Type B pancreatic cell (in vitro differentiated cells): ENCODE measurements around the gene MED25. TPM values are rescaled to one million over a fixed set of nuclear protein-coding genes. Genes with fewer than 3 reads are reported as not detected.

Source experiments
- DNase-seq: peaks from one replicate; pipeline ENCODE4 v3.0.0; 2021; ENCODE audit warnings: mixed read lengths; ENCODE audit not compliant: unreplicated experiment; ENCODE audit errors: extremely low spot score
- H3K27ac Mint-ChIP-seq: 2 replicates; pipeline ENCODE4 v1.8.0; 2021; ENCODE audit warnings: mild to moderate bottlenecking, mixed read lengths
- H3K27me3 Mint-ChIP-seq: 2 replicates; pipeline ENCODE4 v1.8.0; 2021; ENCODE audit warnings: mixed read lengths
- H3K36me3 Mint-ChIP-seq: 2 replicates; pipeline ENCODE4 v1.8.0; 2021; ENCODE audit warnings: mixed read lengths
- H3K4me1 Mint-ChIP-seq: one replicate; pipeline ENCODE4 v1.8.0; 2021; ENCODE audit warnings: mixed read lengths; ENCODE audit not compliant: unreplicated experiment
- H3K4me3 Mint-ChIP-seq: 2 replicates; pipeline ENCODE4 v1.8.0; 2021; ENCODE audit warnings: mild to moderate bottlenecking, mixed read lengths
- H3K9me3 Mint-ChIP-seq: 2 replicates; pipeline ENCODE4 v1.8.0; 2021; ENCODE audit warnings: mixed read lengths
- CTCF ChIP-seq: fragments of 200-600 bp; sonication (generic); conservative IDR thresholded peaks from 2 replicates; pipeline ENCODE4 v1.5.0; 2021; ENCODE audit warnings: antibody characterized with exemption, mild to moderate bottlenecking
- total RNA-seq: library from RNA; stranded (reverse); gene quantifications from 2 replicates; pipeline ENCODE4 v1.2.1, GENCODE V29; 2021; ENCODE audit warnings: low replicate concordance

Gene MED25
- total RNA-seq, 1 donor from 2014 or later, result 88.9 TPM

DNA sequence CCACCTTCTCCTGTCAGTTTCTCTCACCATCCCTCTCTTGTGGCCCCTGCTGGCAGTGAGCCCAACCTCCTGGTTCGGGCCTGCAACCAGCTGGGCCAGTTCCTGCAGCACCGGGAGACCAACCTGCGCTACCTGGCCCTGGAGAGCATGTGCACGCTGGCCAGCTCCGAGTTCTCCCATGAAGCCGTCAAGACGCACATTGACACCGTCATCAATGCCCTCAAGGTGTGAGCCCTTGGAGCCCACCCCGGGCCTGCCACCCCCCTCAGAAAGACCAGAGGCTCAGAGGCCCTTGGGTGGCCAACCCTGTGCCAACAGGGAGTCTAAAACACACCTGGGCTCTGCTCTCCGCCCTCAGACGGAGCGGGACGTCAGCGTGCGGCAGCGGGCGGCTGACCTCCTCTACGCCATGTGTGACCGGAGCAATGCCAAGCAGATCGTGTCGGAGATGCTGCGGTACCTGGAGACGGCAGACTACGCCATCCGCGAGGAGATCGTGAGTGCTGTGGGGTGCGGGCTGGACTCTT is 18.8 kb upstream of the MED25 start:
- H3K4me3 Mint-ChIP-seq, result no peak overlapping the region
- H3K27ac Mint-ChIP-seq, result no peak overlapping the region
- H3K36me3 Mint-ChIP-seq, result peaks cover 5% of the 10 kb centered on the region
- no peak for DNase-seq
- H3K9me3 Mint-ChIP-seq, result no peaks in the 10 kb centered on the region
- no peaks in the 10 kb centered on the region for H3K27me3 Mint-ChIP-seq
- TF ChIP-seq CTCF, result no peak
- peaks cover 4% of the 10 kb centered on the region for H3K4me1 Mint-ChIP-seq

- Mint-ChIP-seq H3K36me3 (peaks cover 5% of the 10 kb centered on the region), H3K4me3 (no peak overlapping the region), H3K9me3 (no peaks in the 10 kb centered on the region), H3K4me1 (peaks cover 4% of the 10 kb centered on the region), H3K27me3 (no peaks in the 10 kb centered on the region), H3K27ac (no peak overlapping the region)
- peak; percentile 27 for TF ChIP-seq CTCF
- DNase-seq, result no peak
Observed at GRCh38 chr19:49799798-49800376, 18.2 kb upstream of the MED25 start.

DNA sequence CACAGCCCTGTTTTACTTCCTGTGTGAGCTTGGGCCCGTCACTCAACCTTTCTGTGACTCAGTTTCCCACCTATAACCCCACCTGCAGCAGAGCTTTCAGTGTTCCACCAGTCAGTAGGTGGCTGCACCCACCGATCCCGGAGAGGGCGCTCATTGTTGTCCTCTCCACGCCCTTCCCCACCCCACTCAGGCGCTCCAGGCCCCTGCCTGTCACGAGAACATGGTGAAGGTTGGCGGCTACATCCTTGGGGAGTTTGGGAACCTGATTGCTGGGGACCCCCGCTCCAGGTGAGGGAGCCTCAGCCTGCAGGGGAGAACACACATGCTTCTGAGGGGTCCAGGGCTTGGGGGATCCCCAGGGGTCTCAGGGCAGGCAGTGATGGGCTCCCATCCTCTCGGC is 17.3 kb upstream of the MED25 start:
- no peak for DNase-seq
- Mint-ChIP-seq H3K27ac (no peak overlapping the region), H3K27me3 (no peaks in the 10 kb centered on the region), H3K4me1 (peaks cover 4% of the 10 kb centered on the region), H3K36me3 (peaks cover 5% of the 10 kb centered on the region), H3K4me3 (no peak overlapping the region), H3K9me3 (no peaks in the 10 kb centered on the region)
- no peak for TF ChIP-seq CTCF

- no peak for TF ChIP-seq CTCF
- Mint-ChIP-seq H3K4me1 (peaks cover 8% of the 10 kb centered on the region), H3K4me3 (no peak overlapping the region), H3K9me3 (no peaks in the 10 kb centered on the region), H3K36me3 (peaks cover 9% of the 10 kb centered on the region), H3K27ac (no peak overlapping the region), H3K27me3 (no peaks in the 10 kb centered on the region)
- DNase-seq, result no peak
Observed at GRCh38 chr19:49801401-49801888, 16.6 kb upstream of the MED25 start.

DNA sequence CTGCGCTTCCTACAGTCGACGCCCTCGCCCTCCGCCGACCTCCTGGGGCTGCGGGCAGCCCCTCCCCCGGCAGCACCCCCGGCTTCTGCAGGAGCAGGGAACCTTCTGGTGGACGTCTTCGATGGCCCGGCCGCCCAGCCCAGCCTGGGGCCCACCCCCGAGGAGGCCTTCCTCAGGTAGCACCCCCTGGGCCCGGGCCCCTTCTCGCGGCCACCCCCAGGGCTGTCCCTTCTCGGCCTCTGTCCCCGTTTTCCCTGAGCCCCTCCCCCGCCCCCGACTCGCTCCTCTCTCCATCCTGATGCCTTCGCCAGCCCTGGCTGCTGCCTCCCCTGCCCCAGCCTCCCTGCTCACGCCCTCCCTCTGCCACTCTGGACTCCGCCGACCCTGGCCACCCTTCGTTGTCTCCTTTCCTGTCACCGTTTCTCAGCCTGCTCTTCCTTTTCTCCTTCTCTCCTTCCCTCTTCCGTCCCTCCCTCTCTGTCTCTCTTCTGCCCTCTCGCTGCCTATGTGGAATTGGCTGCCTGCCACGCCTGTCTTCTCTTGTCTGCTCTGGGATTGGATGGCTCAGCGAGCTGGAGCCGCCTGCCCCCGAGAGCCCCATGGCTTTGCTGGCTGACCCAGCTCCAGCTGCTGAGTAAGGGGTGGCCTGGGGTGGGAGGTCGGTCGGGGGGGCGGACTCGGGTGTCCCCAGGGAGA is 16.0 kb upstream of the MED25 start:
- H3K36me3 Mint-ChIP-seq, result peaks cover 6% of the 10 kb centered on the region

More for the DNA sequence above, 16.0 kb upstream of the MED25 start:
- DNase-seq, result no peak
- peak; percentile 23 for TF ChIP-seq CTCF
- no peaks in the 10 kb centered on the region for H3K27me3 Mint-ChIP-seq
- no peaks in the 10 kb centered on the region for H3K9me3 Mint-ChIP-seq
- peak overlapping the region; percentile 67 for H3K4me3 Mint-ChIP-seq
- peaks cover 9% of the 10 kb centered on the region for H3K4me1 Mint-ChIP-seq
- H3K27ac Mint-ChIP-seq, result no peak overlapping the region
